Ishikawa (cell line): ENCODE results near the gene RNPEPL1.

ENCODE experiments used
- CREB1 ChIP-seq: IDR thresholded peaks from 2 replicates; pipeline ENCODE4 v1.6.1; 2012; ENCODE audit warnings: low read depth
- EGR1 ChIP-seq: IDR thresholded peaks from 2 replicates; pipeline ENCODE4 v1.6.1; 2012
- EP300 ChIP-seq: IDR thresholded peaks from 2 replicates; pipeline ENCODE4 v1.6.1; 2012; ENCODE audit warnings: borderline replicate concordance
- RAD21 ChIP-seq: IDR thresholded peaks from 2 replicates; pipeline ENCODE4 v1.6.1; 2012; ENCODE audit warnings: low read depth
- TF ChIP-seq, protein P1 (sequence below): IDR thresholded peaks from 2 replicates; pipeline ENCODE4 v1.6.1; 2012

DNA sequence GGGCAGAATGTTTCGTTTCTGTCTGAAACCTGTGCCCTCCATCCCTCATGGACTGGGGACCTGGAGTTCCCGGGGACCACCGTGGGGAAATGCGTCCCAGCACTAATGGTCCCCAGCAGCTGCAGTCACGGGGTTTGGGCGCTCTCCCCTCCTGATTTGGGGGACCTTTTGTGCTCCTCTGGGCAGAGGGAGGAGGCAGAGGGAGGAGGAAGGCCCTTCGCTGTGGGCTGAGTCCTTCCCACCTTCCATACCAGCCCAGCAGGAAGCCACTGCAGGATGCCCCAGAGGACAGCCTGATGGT lies 60.2 kb downstream of the RNPEPL1 start:
- TF ChIP-seq CREB1 (no peak), EP300 (no peak), EGR1 (no peak), RAD21 (no peak)
- TF ChIP-seq, protein P1, sequence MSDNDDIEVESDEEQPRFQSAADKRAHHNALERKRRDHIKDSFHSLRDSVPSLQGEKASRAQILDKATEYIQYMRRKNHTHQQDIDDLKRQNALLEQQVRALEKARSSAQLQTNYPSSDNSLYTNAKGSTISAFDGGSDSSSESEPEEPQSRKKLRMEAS = no peak
